ENCODE results near the gene ZMAT5. TPM values are rescaled to one million over a fixed set of nuclear protein-coding genes. Genes with fewer than 3 reads are reported as not detected.

ZMAT5 gene
- total RNA-seq, 4 donors from 2014 or later: 22.1 to 29.3 (median 26.6) TPM

GRCh38 chr22:29703569-29704195, 63.1 kb downstream of the ZMAT5 start:
- Histone ChIP-seq H3K36me3 (no peaks in the 10 kb centered on the region), H3K4me1 (peaks cover 0 to 74% (median 39%) of the 10 kb centered on the region in 4 donors), H3K27me3 (peaks cover 0 to 29% of the 10 kb centered on the region in 2 donors)

GRCh38 chr22:29702931-29703501, 63.8 kb downstream of the ZMAT5 start:
- Histone ChIP-seq H3K4me1 (peaks cover 0 to 74% (median 39%) of the 10 kb centered on the region in 4 donors), H3K4me3 (no peak overlapping the region), H3K36me3 (peaks cover 0 to 2% (median 0%) of the 10 kb centered on the region in 3 donors), H3K9me3 (no peaks in the 10 kb centered on the region), H3K27ac (peak overlapping the region; percentile 31 to 83 (median 64)), H3K27me3 (peaks cover 0 to 29% of the 10 kb centered on the region in 2 donors)
- TF ChIP-seq POLR2A (IDR thresholded peaks at IDR 0.05): no peak
- no peak for TF ChIP-seq EP300 (IDR thresholded peaks at IDR 0.05)
- TF ChIP-seq CTCF (IDR thresholded peaks at IDR 0.05): no peak
- no peak for DNase-seq (ENCODE audit: low spot score in 2 of 2)
- 18 to 31% methylated on average over 17 to 19 of the region's 19 CpGs for WGBS, 2 donors

More at GRCh38 chr22:29703569-29704195, 63.1 kb downstream of the ZMAT5 start:
- H3K9me3 ChIP-seq: no peaks in the 10 kb centered on the region
- no peak for TF ChIP-seq POLR2A (IDR thresholded peaks at IDR 0.05)
- no peak for TF ChIP-seq CTCF (IDR thresholded peaks at IDR 0.05)
- TF ChIP-seq EP300 (IDR thresholded peaks at IDR 0.05): no peak
- peak overlapping the region; percentile 31 to 83 (median 64) for H3K27ac ChIP-seq
- no peak for DNase-seq (ENCODE audit: low spot score in 2 of 2)
- WGBS, 2 donors: 25 to 38% methylated on average over 7 of the region's 7 CpGs
- no peak overlapping the region for H3K4me3 ChIP-seq

GRCh38 chr22:29702000-29702930, 64.5 kb downstream of the ZMAT5 start:
- peaks cover 0 to 29% of the 10 kb centered on the region in 2 donors for H3K27me3 ChIP-seq
- WGBS, 2 donors: 32 to 44% methylated on average over 13 of the region's 14 CpGs

GRCh38 chr22:29701155-29701999, 65.4 kb downstream of the ZMAT5 start:
- Histone ChIP-seq H3K4me1 (peaks cover 0 to 59% (median 38%) of the 10 kb centered on the region in 4 donors), H3K27me3 (peaks cover 0 to 29% of the 10 kb centered on the region in 2 donors)

More at GRCh38 chr22:29702000-29702930, 64.5 kb downstream of the ZMAT5 start:
- DNase-seq (ENCODE audit: low spot score in 2 of 2): no peak
- TF ChIP-seq EP300 (IDR thresholded peaks at IDR 0.05) (no peak), CTCF (IDR thresholded peaks at IDR 0.05) (peak in 1 of 5 experiments; percentile 7), POLR2A (IDR thresholded peaks at IDR 0.05) (no peak)
- peak overlapping the region in 3 of 4 donors; percentile 43 to 83 (median 61) for H3K27ac ChIP-seq
- no peak overlapping the region for H3K4me3 ChIP-seq
- H3K36me3 ChIP-seq: peaks cover 0 to 8% (median 0%) of the 10 kb centered on the region in 3 donors
- no peaks in the 10 kb centered on the region for H3K9me3 ChIP-seq
- H3K4me1 ChIP-seq: peaks cover 0 to 68% (median 39%) of the 10 kb centered on the region in 4 donors

More at GRCh38 chr22:29701155-29701999, 65.4 kb downstream of the ZMAT5 start:
- WGBS, 2 donors: 49 to 56% methylated on average over 14 of the region's 14 CpGs
- Histone ChIP-seq H3K36me3 (peaks cover 0 to 16% (median 0%) of the 10 kb centered on the region in 3 donors), H3K9me3 (no peaks in the 10 kb centered on the region), H3K4me3 (no peak overlapping the region), H3K27ac (peak overlapping the region in 2 of 4 donors; percentile 61 to 83)
- no peak for DNase-seq (ENCODE audit: low spot score in 2 of 2)
- TF ChIP-seq POLR2A (IDR thresholded peaks at IDR 0.05) (no peak), CTCF (IDR thresholded peaks at IDR 0.05) (no peak), EP300 (IDR thresholded peaks at IDR 0.05) (no peak)

Measured in tibial nerve (tissue), 4 donors.